ENCODE data around the gene ACP7.

- TF ChIP-seq CTCF (IDR thresholded peaks at IDR 0.05; ENCODE audit: insufficient read depth, low read length, poor library complexity, severe bottlenecking) (no peak), EZH2phosphoT487 (conservative IDR thresholded peaks at IDR 0.05; ENCODE audit: low read length) (no peak)
Measured at GRCh38 chr19:39097721-39098120, 13.6 kb downstream of the ACP7 start.
